Mononuclear cell (primary cell): ENCODE results near the gene SCYL1. TPM values are rescaled to one million over a fixed set of nuclear protein-coding genes. Genes with fewer than 3 reads are reported as not detected.
"Not testable (repeated sequence)": the region's sequence is repeated elsewhere in the genome, so short reads cannot be mapped to it uniquely, and the experiment has no call there.

Source experiments
- H3K27me3 ChIP-seq: 2 replicates; pipeline ENCODE4 v1.6.0; 2011; ENCODE audit warnings: low read length, control low read depth; ENCODE audit not compliant: insufficient read depth
- H3K4me1 ChIP-seq: 2 replicates; pipeline ENCODE4 v1.5.1; 2011; ENCODE audit warnings: mild to moderate bottlenecking, low read length, control low read depth; ENCODE audit not compliant: insufficient read depth
- H3K4me3 ChIP-seq: 2 replicates; pipeline ENCODE4 v1.5.1; 2011; ENCODE audit warnings: mild to moderate bottlenecking, low read length, moderate library complexity
- H3K9me3 ChIP-seq: 2 replicates; pipeline ENCODE4 v1.5.1; 2011; ENCODE audit warnings: low read depth, mild to moderate bottlenecking, control low read depth, low read length
- total RNA-seq: library from RNA; depleted of rRNA; stranded (reverse); fragments of >200 nt; gene quantifications from one replicate; pipeline ENCODE4 v1.2.3, GENCODE V29; 2012

SCYL1 gene
- total RNA-seq, 1 donor: 36.4 TPM

- Histone ChIP-seq H3K4me1 (peaks cover 42% of the 10 kb centered on the region), H3K4me3 (no peak overlapping the region), H3K27me3 (no peaks in the 10 kb centered on the region), H3K9me3 (no peaks in the 10 kb centered on the region)
Observed at GRCh38 chr11:65558930-65559509, 34.1 kb downstream of the SCYL1 start.

- Histone ChIP-seq H3K4me1 (peaks cover 39% of the 10 kb centered on the region), H3K9me3 (no peaks in the 10 kb centered on the region), H3K27me3 (no peaks in the 10 kb centered on the region), H3K4me3 (no peak overlapping the region)
Observed at GRCh38 chr11:65559535-65559934, 34.7 kb downstream of the SCYL1 start.

- Histone ChIP-seq H3K4me1 (peaks cover 39% of the 10 kb centered on the region), H3K4me3 (no peak overlapping the region), H3K27me3 (no peaks in the 10 kb centered on the region), H3K9me3 (no peaks in the 10 kb centered on the region)
Observed at GRCh38 chr11:65559951-65560537, 35.2 kb downstream of the SCYL1 start.

- H3K27me3 ChIP-seq: no peaks in the 10 kb centered on the region
- no peaks in the 10 kb centered on the region for H3K9me3 ChIP-seq
- no peak overlapping the region for H3K4me3 ChIP-seq
- H3K4me1 ChIP-seq: peaks cover 40% of the 10 kb centered on the region
Observed at GRCh38 chr11:65560555-65561418, 35.9 kb downstream of the SCYL1 start.

- H3K27me3 ChIP-seq: no peaks in the 10 kb centered on the region
- no peak overlapping the region for H3K4me3 ChIP-seq
- H3K9me3 ChIP-seq: no peaks in the 10 kb centered on the region
- H3K4me1 ChIP-seq: peaks cover 47% of the 10 kb centered on the region
Observed at GRCh38 chr11:65562020-65562419, 37.1 kb downstream of the SCYL1 start.

- Histone ChIP-seq H3K4me1 (peaks cover 50% of the 10 kb centered on the region), H3K9me3 (no peaks in the 10 kb centered on the region), H3K27me3 (no peaks in the 10 kb centered on the region), H3K4me3 (no peak overlapping the region)
Observed at GRCh38 chr11:65562788-65563187, 37.9 kb downstream of the SCYL1 start.

- H3K27me3 ChIP-seq: no peaks in the 10 kb centered on the region
- H3K4me3 ChIP-seq: no peak overlapping the region
- peaks cover 56% of the 10 kb centered on the region for H3K4me1 ChIP-seq
Observed at GRCh38 chr11:65563601-65564000, 38.7 kb downstream of the SCYL1 start.

GRCh38 chr11:65564879-65565559 lies 40.1 kb downstream of the SCYL1 start:
- H3K4me3 ChIP-seq, H3K27me3 ChIP-seq, H3K9me3 ChIP-seq: not testable (repeated sequence)
- peaks cover 57% of the 10 kb centered on the region for H3K4me1 ChIP-seq

More at GRCh38 chr11:65563601-65564000, 38.7 kb downstream of the SCYL1 start:
- H3K9me3 ChIP-seq: no peaks in the 10 kb centered on the region

GRCh38 chr11:65565624-65566453 lies 41.0 kb downstream of the SCYL1 start:
- H3K4me3 ChIP-seq: no peak overlapping the region
- H3K27me3 ChIP-seq: no peaks in the 10 kb centered on the region
- H3K4me1 ChIP-seq: peaks cover 60% of the 10 kb centered on the region
- no peaks in the 10 kb centered on the region for H3K9me3 ChIP-seq

- peaks cover 83% of the 10 kb centered on the region for H3K4me1 ChIP-seq
- H3K4me3 ChIP-seq: peak overlapping the region; percentile 60
- no peaks in the 10 kb centered on the region for H3K9me3 ChIP-seq
- no peaks in the 10 kb centered on the region for H3K27me3 ChIP-seq
Observed at GRCh38 chr11:65569164-65569972, 44.5 kb downstream of the SCYL1 start.

- Histone ChIP-seq H3K27me3 (no peaks in the 10 kb centered on the region), H3K9me3 (no peaks in the 10 kb centered on the region), H3K4me3 (peak within 1 kb of the TSS; percentile 60), H3K4me1 (peaks cover 81% of the 10 kb centered on the region)
Observed at GRCh38 chr11:65569973-65570918, 45.4 kb downstream of the SCYL1 start, which contains the start of gene ZNRD2. ZNRD2 (plus strand) TSS chr11:65570477; CDS start chr11:65570492, 15 bp downstream.

GRCh38 chr11:65571420-65571819 lies 46.5 kb downstream of the SCYL1 start:
- H3K4me3 ChIP-seq: no peak overlapping the region
- no peaks in the 10 kb centered on the region for H3K27me3 ChIP-seq
- peaks cover 75% of the 10 kb centered on the region for H3K4me1 ChIP-seq
- no peaks in the 10 kb centered on the region for H3K9me3 ChIP-seq

- Histone ChIP-seq H3K4me3 (peak overlapping the region; percentile 67), H3K27me3 (no peaks in the 10 kb centered on the region), H3K4me1 (peaks cover 75% of the 10 kb centered on the region), H3K9me3 (no peaks in the 10 kb centered on the region)
Observed at GRCh38 chr11:65571940-65572339, 47.1 kb downstream of the SCYL1 start.
